PC-9 (cell line): ENCODE measurements around the gene CCNB1IP1. TPM values are rescaled to one million over a fixed set of nuclear protein-coding genes. Genes with fewer than 3 reads are reported as not detected.
"Not testable (repeated sequence)": the region's sequence is repeated elsewhere in the genome, so short reads cannot be mapped to it uniquely, and the experiment has no call there.

Source experiments
- BruUV-seq: library from RNA; stranded (reverse); fragments of 400-500 nt; replicated peaks from 2 replicates; lab custom pipeline; 2021; lab: Mats Ljungman, UMichigan
- CTCF ChIA-PET: fragments of 300-600 bp; sonication (Branson Sonifier 250); formaldehyde crosslinking; loops from one replicate; lab custom pipeline; 2022; ENCODE audit warnings: antibody characterized with exemption; lab: Charles Lee
- POLR2A ChIA-PET: fragments of 300-600 bp; sonication (Branson Sonifier 250); formaldehyde crosslinking; loops from one replicate; lab custom pipeline; 2022; ENCODE audit warnings: antibody characterized with exemption; ENCODE audit not compliant: unreplicated experiment; lab: Charles Lee
- DNase-seq, 2 experiments: peaks; one replicate each; pipeline versions ENCODE4 v3.0.0 to v3.0.0-alpha.2; 2015 to 2022; ENCODE audit warnings: mixed read lengths in 1 of 2
- H2AFZ ChIP-seq: fragments of 200-600 bp; sonication (generic); 2 replicates; pipeline ENCODE4 v1.8.1; 2017; ENCODE audit warnings: antibody characterized with exemption
- H3F3A ChIP-seq: fragments of 200-600 bp; sonication (generic); 2 replicates; pipeline ENCODE4 v1.8.1; 2017; ENCODE audit warnings: antibody characterized with exemption, mild to moderate bottlenecking, low read depth; ENCODE audit not compliant: insufficient read depth
- H3K27ac ChIP-seq: fragments of 200-600 bp; sonication (generic); 2 replicates; pipeline ENCODE4 v1.6.1; 2016; ENCODE audit warnings: mixed run types
- H3K27me3 ChIP-seq: fragments of 200-600 bp; sonication (generic); 2 replicates; pipeline ENCODE4 v1.6.1; 2016; ENCODE audit warnings: low read depth, mixed run types; ENCODE audit not compliant: insufficient read depth
- H3K36me3 ChIP-seq: fragments of 200-600 bp; sonication (generic); 2 replicates; pipeline ENCODE4 v1.6.1; 2016; ENCODE audit warnings: low read depth, mixed run types
- H3K4me1 ChIP-seq: fragments of 200-600 bp; sonication (generic); replicated peaks from 2 replicates; pipeline ENCODE4 v1.6.1; 2016; ENCODE audit warnings: mixed run types; ENCODE audit not compliant: insufficient read depth
- H3K4me2 ChIP-seq: fragments of 200-600 bp; sonication (generic); 2 replicates; pipeline ENCODE4 v1.6.1; 2017; ENCODE audit warnings: mixed run types
- H3K4me3 ChIP-seq: fragments of 200-600 bp; sonication (generic); 2 replicates; pipeline ENCODE4 v1.6.1; 2016; ENCODE audit warnings: mixed run types
- H3K79me2 ChIP-seq: fragments of 200-600 bp; sonication (generic); 2 replicates; pipeline ENCODE4 v1.6.1; 2017; ENCODE audit warnings: low read depth, mixed run types
- H3K9me2 ChIP-seq: fragments of 200-600 bp; sonication (generic); 2 replicates; pipeline ENCODE4 v1.8.1; 2017; ENCODE audit warnings: mild to moderate bottlenecking; ENCODE audit not compliant: insufficient read depth
- H3K9me3 ChIP-seq: fragments of 200-600 bp; sonication (generic); 2 replicates; pipeline ENCODE4 v1.8.1; 2016; ENCODE audit warnings: low read depth; ENCODE audit not compliant: insufficient read depth
- H4K20me1 ChIP-seq: fragments of 200-600 bp; sonication (generic); 2 replicates; pipeline ENCODE4 v1.8.1; 2017; ENCODE audit not compliant: insufficient read depth
- EZH2 ChIP-seq: fragments of 200-600 bp; sonication (generic); IDR thresholded peaks from 2 replicates; pipeline ENCODE4 v1.8.0; 2017; ENCODE audit warnings: antibody characterized with exemption, low read depth
- intact Hi-C: fragments of 100-400 bp; cut with micrococcal nuclease; formaldehyde crosslinking; loops from one replicate; pipeline ENCODE4 v1.10.0; 2022; ENCODE audit not compliant: unreplicated experiment
- total RNA-seq: library from RNA; stranded (reverse); gene quantifications from 2 replicates; pipeline ENCODE4 v1.2.3, GENCODE V29; 2021
- TF ChIP-seq, protein P1 (sequence below): fragments of 200-600 bp; sonication (generic); conservative IDR thresholded peaks from 2 replicates; pipeline ENCODE4 v1.6.1; 2017; ENCODE audit warnings: mixed run types, antibody characterized with exemption, mild to moderate bottlenecking, moderate library complexity

The CCNB1IP1 gene
- total RNA-seq, 1 experiment from 2014 or later: 30.8 TPM

DNA sequence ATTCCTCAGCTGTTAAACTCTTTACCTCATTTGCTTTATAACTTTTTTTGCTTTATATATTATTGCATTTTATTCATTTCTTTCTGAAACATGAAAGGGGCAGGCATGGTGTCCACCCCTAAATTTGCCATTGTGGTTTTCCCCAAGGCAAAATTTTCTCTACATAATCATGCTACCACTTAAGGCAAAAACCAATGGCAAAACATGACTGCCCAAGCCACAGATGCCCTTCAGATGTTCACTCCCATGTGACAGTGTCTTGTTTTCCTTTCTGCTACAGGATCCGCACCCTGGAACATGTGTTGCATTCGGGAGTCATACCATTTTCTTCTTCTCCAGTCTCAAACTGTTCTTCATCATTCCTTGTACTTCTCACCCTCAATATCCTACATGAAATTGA, 55.7 kb downstream of the CCNB1IP1 start:
- Histone ChIP-seq H2AFZ (no peak overlapping the region), H3K9me2 (no peaks in the 10 kb centered on the region), H3K27me3 (no peaks in the 10 kb centered on the region), H4K20me1 (no peaks in the 10 kb centered on the region), H3K27ac (no peak overlapping the region), H3K4me2 (no peak overlapping the region), H3K79me2 (no peaks in the 10 kb centered on the region), H3F3A (no peaks in the 10 kb centered on the region), H3K4me1 (no peaks in the 10 kb centered on the region), H3K9me3 (no peaks in the 10 kb centered on the region), H3K36me3 (no peaks in the 10 kb centered on the region), H3K4me3 (no peak overlapping the region)
- BruUV-seq: no TSS peak
- intact Hi-C loops: no loop called here
- POLR2A ChIA-PET: no interaction called here
- TF ChIP-seq, protein P1, sequence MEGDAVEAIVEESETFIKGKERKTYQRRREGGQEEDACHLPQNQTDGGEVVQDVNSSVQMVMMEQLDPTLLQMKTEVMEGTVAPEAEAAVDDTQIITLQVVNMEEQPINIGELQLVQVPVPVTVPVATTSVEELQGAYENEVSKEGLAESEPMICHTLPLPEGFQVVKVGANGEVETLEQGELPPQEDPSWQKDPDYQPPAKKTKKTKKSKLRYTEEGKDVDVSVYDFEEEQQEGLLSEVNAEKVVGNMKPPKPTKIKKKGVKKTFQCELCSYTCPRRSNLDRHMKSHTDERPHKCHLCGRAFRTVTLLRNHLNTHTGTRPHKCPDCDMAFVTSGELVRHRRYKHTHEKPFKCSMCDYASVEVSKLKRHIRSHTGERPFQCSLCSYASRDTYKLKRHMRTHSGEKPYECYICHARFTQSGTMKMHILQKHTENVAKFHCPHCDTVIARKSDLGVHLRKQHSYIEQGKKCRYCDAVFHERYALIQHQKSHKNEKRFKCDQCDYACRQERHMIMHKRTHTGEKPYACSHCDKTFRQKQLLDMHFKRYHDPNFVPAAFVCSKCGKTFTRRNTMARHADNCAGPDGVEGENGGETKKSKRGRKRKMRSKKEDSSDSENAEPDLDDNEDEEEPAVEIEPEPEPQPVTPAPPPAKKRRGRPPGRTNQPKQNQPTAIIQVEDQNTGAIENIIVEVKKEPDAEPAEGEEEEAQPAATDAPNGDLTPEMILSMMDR: no peak
- no peak for TF ChIP-seq EZH2
- CTCF ChIA-PET: no interaction called here
- no peak for DNase-seq

DNA sequence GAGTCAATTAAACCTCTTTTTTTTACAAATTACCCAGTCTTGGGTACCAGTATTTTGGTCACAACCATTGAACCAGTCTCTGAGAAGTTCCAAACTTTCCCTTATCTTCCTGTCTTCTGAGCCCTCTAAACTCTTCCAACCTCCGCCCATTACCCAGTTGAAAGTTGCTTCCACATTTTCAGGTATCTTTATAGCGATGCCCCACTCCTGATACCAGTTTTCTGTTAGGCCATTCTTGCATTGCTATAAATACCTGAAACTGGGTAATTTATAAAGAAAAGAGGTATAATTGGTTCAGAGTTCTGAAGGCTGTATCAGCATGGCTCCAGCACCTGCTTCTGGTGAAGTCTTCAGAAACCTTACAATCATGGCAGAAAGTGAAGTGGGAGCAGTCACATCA, 59.0 kb downstream of the CCNB1IP1 start:
- H3K4me1 ChIP-seq: no peaks in the 10 kb centered on the region
- no peaks in the 10 kb centered on the region for H3K79me2 ChIP-seq
- H3K4me3 ChIP-seq: no peak overlapping the region
- DNase-seq: no peak
- no peaks in the 10 kb centered on the region for H4K20me1 ChIP-seq
- H3K9me2 ChIP-seq: no peaks in the 10 kb centered on the region
- H3K27ac ChIP-seq: no peak overlapping the region
- no peak overlapping the region for H3K4me2 ChIP-seq
- BruUV-seq: no TSS peak
- no peak overlapping the region for H2AFZ ChIP-seq
- H3F3A ChIP-seq: no peaks in the 10 kb centered on the region
- ChIA-PET POLR2A (no interaction called here), CTCF (no interaction called here)
- intact Hi-C loops: no loop called here
- TF ChIP-seq, protein P1: no peak
- no peak for TF ChIP-seq EZH2
- no peaks in the 10 kb centered on the region for H3K27me3 ChIP-seq
- no peaks in the 10 kb centered on the region for H3K36me3 ChIP-seq
- no peaks in the 10 kb centered on the region for H3K9me3 ChIP-seq

DNA sequence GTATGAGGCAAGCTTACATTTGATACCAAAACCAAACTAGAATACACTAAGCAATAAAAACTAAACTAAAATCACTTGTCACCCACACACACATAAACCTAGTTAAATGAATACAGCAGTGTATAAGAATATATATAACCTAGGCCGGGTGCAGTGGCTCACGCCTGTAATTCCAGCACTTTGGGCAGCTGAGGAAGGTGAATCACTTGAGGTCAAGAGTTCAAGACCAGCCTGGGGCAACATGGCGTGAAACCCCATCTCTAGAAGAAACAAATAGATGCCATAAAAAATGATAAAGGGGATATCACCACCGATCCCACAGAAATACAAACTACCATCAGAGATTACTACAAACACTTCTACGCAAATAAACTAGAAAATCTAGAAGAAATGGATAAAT, 68.7 kb downstream of the CCNB1IP1 start:
- H3K9me2 ChIP-seq, H3K4me2 ChIP-seq, H4K20me1 ChIP-seq, H3K79me2 ChIP-seq, BruUV-seq, H3K36me3 ChIP-seq, CTCF ChIA-PET, POLR2A ChIA-PET, H3K27ac ChIP-seq, intact Hi-C loops, H3K9me3 ChIP-seq, H2AFZ ChIP-seq, DNase-seq, H3F3A ChIP-seq, H3K4me3 ChIP-seq, H3K27me3 ChIP-seq: not testable (repeated sequence)
- peaks cover 12% of the 10 kb centered on the region; the same call in 1 of the 2 replicates for H3K4me1 ChIP-seq

DNA sequence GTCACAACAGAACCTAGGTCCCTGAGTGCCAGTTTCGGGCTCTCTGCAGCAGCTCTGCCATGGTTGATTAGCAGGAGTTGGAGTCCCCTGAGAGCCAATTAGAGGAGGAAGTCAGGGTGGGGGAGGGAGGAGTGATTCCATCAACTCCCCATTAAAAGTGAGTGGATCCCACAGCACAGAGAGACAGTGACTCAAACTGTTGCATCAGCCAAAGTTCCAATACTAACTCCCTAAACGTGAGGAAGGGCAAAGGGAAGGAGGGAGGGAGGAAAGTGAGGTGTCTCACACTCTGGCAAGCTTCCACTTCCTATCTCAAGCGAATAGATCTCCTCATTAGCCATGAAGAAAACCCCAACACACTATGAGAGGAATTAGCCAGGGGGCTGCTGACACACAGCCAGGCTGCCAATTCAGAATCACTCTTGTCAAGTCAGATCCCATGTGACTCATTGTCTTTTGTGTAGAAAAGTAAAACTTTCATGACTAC, 70.4 kb downstream of the CCNB1IP1 start:
- H3K9me2 ChIP-seq: no peaks in the 10 kb centered on the region
- H3K27me3 ChIP-seq: no peaks in the 10 kb centered on the region
- ChIA-PET CTCF (no interaction called here), POLR2A (no interaction called here)
- H3F3A ChIP-seq: no peaks in the 10 kb centered on the region
- H3K9me3 ChIP-seq: no peaks in the 10 kb centered on the region
- no peaks in the 10 kb centered on the region for H3K79me2 ChIP-seq
- no peaks in the 10 kb centered on the region for H3K36me3 ChIP-seq
- H3K4me1 ChIP-seq: peaks cover 12% of the 10 kb centered on the region; the same call in 1 of the 2 replicates
- H4K20me1 ChIP-seq: no peaks in the 10 kb centered on the region
- peak overlapping the region; percentile 28 for H3K4me2 ChIP-seq
- DNase-seq: peak in 1 of 2 experiments; percentile 38
- 0 out of 2 replicates have a peak overlapping the region, but pooled peaks have one; percentile 33 for H2AFZ ChIP-seq
- peak overlapping the region; percentile 55 for H3K27ac ChIP-seq
- TF ChIP-seq, protein P1: no peak
- no peak for TF ChIP-seq EZH2
- no peak overlapping the region for H3K4me3 ChIP-seq
- BruUV-seq: no TSS peak
- intact Hi-C loops: no loop called here
